Measurements from ENCODE around the gene CXorf66. TPM values are rescaled to one million over a fixed set of nuclear protein-coding genes. Genes with fewer than 3 reads are reported as not detected.

Gene CXorf66
- total RNA-seq, 1 experiment from 2014 or later: not detected

GRCh38 chrX:139969286-139969685 lies 4.0 kb upstream of the CXorf66 start:
- no peak for DNase-seq (ENCODE audit: low spot score)
- ATAC-seq: peak; percentile 73
- ChIA-PET POLR2A (no interaction called here), CTCF (no interaction called here)
- Mint-ChIP-seq H3K36me3 (no peaks in the 10 kb centered on the region), H3K27me3 (ENCODE audit: low read depth) (peaks cover 17% of the 10 kb centered on the region), H3K4me1 (peaks cover 8% of the 10 kb centered on the region), H3K4me3 (no peak overlapping the region), H3K9me3 (no peaks in the 10 kb centered on the region), H3K27ac (no peak overlapping the region)
- TF ChIP-seq ZNF396 (CRISPR knock-in tag; IDR thresholded peaks at IDR 0.05; ENCODE audit: borderline replicate concordance) (no peak), USF2 (CRISPR knock-in tag; IDR thresholded peaks at IDR 0.05) (peak; percentile 45)

- POLR2A ChIA-PET: no interaction called here
- H3K27ac Mint-ChIP-seq: no peak overlapping the region
- ATAC-seq: no peak
- no peak for TF ChIP-seq MLX (CRISPR knock-in tag; IDR thresholded peaks at IDR 0.05)
- TF ChIP-seq ZNF423 (CRISPR knock-in tag; IDR thresholded peaks at IDR 0.05): no peak
- no peak for TF ChIP-seq SP1 (CRISPR knock-in tag; conservative IDR thresholded peaks at IDR 0.05)
- TF ChIP-seq ZNF219 (CRISPR knock-in tag; IDR thresholded peaks at IDR 0.05; ENCODE audit: borderline replicate concordance): no peak
- no peak for TF ChIP-seq E2F4 (CRISPR knock-in tag; IDR thresholded peaks at IDR 0.05; ENCODE audit: borderline replicate concordance, low read depth)
- no peak for TF ChIP-seq TCF7 (CRISPR knock-in tag; IDR thresholded peaks at IDR 0.05; ENCODE audit: low read depth)
- no peak for TF ChIP-seq CREB1 (CRISPR knock-in tag; IDR thresholded peaks at IDR 0.05)
- TF ChIP-seq OVOL2 (CRISPR knock-in tag; IDR thresholded peaks at IDR 0.05; ENCODE audit: borderline replicate concordance): no peak
- no peaks in the 10 kb centered on the region for H3K36me3 Mint-ChIP-seq
- H3K27me3 Mint-ChIP-seq (ENCODE audit: low read depth): peaks cover 17% of the 10 kb centered on the region
- H3K4me1 Mint-ChIP-seq: peaks cover 8% of the 10 kb centered on the region
- no peaks in the 10 kb centered on the region for H3K9me3 Mint-ChIP-seq
- no peak overlapping the region for H3K4me3 Mint-ChIP-seq
- CTCF ChIA-PET: interaction anchor here (1.5 to 2.2 kb wide), 2 partner anchors 31 to 208 kb away, joined by 5 to 12 read pairs; no protein-coding TSS in a partner anchor
- DNase-seq (ENCODE audit: low spot score): no peak
These were observed 2.4 kb upstream of the CXorf66 start for GRCh38 chrX:139967750-139968149.

- CTCF ChIA-PET: interaction anchor here (0.6 to 2.2 kb wide), 5 partner anchors 31 to 275 kb away, joined by 3 to 12 read pairs (median 5); no protein-coding TSS in a partner anchor
- TF ChIP-seq PRRX2 (CRISPR knock-in tag; IDR thresholded peaks at IDR 0.05): no peak
- TF ChIP-seq TCF7 (CRISPR knock-in tag; IDR thresholded peaks at IDR 0.05; ENCODE audit: low read depth): no peak
- no peak for TF ChIP-seq IRF1 (CRISPR knock-in tag; IDR thresholded peaks at IDR 0.05)
- TF ChIP-seq GTF2I (CRISPR knock-in tag; conservative IDR thresholded peaks at IDR 0.05): no peak
- TF ChIP-seq ERG (CRISPR knock-in tag; IDR thresholded peaks at IDR 0.05): no peak
- no peak for TF ChIP-seq ZMAT4 (CRISPR knock-in tag; IDR thresholded peaks at IDR 0.05)
- no peak for TF ChIP-seq SOX15 (CRISPR knock-in tag; IDR thresholded peaks at IDR 0.05)
- no peak for TF ChIP-seq PRDM15 (CRISPR knock-in tag; IDR thresholded peaks at IDR 0.05)
- TF ChIP-seq NFATC4 (CRISPR knock-in tag; IDR thresholded peaks at IDR 0.05): no peak
- TF ChIP-seq ZSCAN18 (CRISPR knock-in tag; IDR thresholded peaks at IDR 0.05): no peak
- TF ChIP-seq CREB1 (CRISPR knock-in tag; IDR thresholded peaks at IDR 0.05): no peak
- no peak for TF ChIP-seq TP53 (CRISPR knock-in tag; IDR thresholded peaks at IDR 0.05)
- TF ChIP-seq ZBTB21 (CRISPR knock-in tag; IDR thresholded peaks at IDR 0.05; ENCODE audit: borderline replicate concordance): no peak
- TF ChIP-seq ATF1 (CRISPR knock-in tag; IDR thresholded peaks at IDR 0.05): no peak
- TF ChIP-seq FOXP1 (CRISPR knock-in tag; IDR thresholded peaks at IDR 0.05; ENCODE audit: borderline replicate concordance): no peak
These were observed 2.0 kb upstream of the CXorf66 start for GRCh38 chrX:139967300-139967699.

More at GRCh38 chrX:139967300-139967699, 2.0 kb upstream of the CXorf66 start:
- no peak overlapping the region for H3K4me3 Mint-ChIP-seq
- no peak overlapping the region for H3K27ac Mint-ChIP-seq
- H3K4me1 Mint-ChIP-seq: peaks cover 8% of the 10 kb centered on the region
- ATAC-seq: peak; percentile 50; the same call in 1 of the 2 replicates
- POLR2A ChIA-PET: no interaction called here
- peaks cover 13% of the 10 kb centered on the region for H3K27me3 Mint-ChIP-seq (ENCODE audit: low read depth)
- H3K36me3 Mint-ChIP-seq: no peaks in the 10 kb centered on the region
- DNase-seq (ENCODE audit: low spot score): peak; percentile 14
- H3K9me3 Mint-ChIP-seq: no peaks in the 10 kb centered on the region
